ENCODE measurements around the gene OLFM3.

GRCh38 chr1:101781201-101781831 is 215.4 kb downstream of the OLFM3 start:
- TF ChIP-seq ZNF70 (CRISPR knock-in tag; IDR thresholded peaks at IDR 0.05): no peak
- TF ChIP-seq ZC3H10 (CRISPR knock-in tag; IDR thresholded peaks at IDR 0.05): no peak
- TF ChIP-seq, protein P1, sequence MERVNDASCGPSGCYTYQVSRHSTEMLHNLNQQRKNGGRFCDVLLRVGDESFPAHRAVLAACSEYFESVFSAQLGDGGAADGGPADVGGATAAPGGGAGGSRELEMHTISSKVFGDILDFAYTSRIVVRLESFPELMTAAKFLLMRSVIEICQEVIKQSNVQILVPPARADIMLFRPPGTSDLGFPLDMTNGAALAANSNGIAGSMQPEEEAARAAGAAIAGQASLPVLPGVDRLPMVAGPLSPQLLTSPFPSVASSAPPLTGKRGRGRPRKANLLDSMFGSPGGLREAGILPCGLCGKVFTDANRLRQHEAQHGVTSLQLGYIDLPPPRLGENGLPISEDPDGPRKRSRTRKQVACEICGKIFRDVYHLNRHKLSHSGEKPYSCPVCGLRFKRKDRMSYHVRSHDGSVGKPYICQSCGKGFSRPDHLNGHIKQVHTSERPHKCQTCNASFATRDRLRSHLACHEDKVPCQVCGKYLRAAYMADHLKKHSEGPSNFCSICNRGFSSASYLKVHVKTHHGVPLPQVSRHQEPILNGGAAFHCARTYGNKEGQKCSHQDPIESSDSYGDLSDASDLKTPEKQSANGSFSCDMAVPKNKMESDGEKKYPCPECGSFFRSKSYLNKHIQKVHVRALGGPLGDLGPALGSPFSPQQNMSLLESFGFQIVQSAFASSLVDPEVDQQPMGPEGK (CRISPR knock-in tag; IDR thresholded peaks at IDR 0.05; ENCODE audit: borderline replicate concordance): no peak
- TF ChIP-seq BACH2 (CRISPR knock-in tag; IDR thresholded peaks at IDR 0.05; ENCODE audit: borderline replicate concordance): no peak
- no peak for TF ChIP-seq TCF4 (CRISPR knock-in tag; IDR thresholded peaks at IDR 0.05; ENCODE audit: borderline replicate concordance)
- TF ChIP-seq ARNTL (CRISPR knock-in tag; IDR thresholded peaks at IDR 0.05; ENCODE audit: borderline replicate concordance, low read depth): no peak
- TF ChIP-seq, protein P2, sequence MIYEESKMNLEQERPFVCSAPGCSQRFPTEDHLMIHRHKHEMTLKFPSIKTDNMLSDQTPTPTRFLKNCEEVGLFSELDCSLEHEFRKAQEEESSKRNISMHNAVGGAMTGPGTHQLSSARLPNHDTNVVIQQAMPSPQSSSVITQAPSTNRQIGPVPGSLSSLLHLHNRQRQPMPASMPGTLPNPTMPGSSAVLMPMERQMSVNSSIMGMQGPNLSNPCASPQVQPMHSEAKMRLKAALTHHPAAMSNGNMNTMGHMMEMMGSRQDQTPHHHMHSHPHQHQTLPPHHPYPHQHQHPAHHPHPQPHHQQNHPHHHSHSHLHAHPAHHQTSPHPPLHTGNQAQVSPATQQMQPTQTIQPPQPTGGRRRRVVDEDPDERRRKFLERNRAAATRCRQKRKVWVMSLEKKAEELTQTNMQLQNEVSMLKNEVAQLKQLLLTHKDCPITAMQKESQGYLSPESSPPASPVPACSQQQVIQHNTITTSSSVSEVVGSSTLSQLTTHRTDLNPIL (CRISPR knock-in tag; IDR thresholded peaks at IDR 0.05; ENCODE audit: low read depth): no peak
- TF ChIP-seq POU6F1 (CRISPR knock-in tag; IDR thresholded peaks at IDR 0.05; ENCODE audit: borderline replicate concordance, low read depth): no peak
- TF ChIP-seq RARB (CRISPR knock-in tag; IDR thresholded peaks at IDR 0.05): no peak
- no peak for TF ChIP-seq CSRNP3 (CRISPR knock-in tag; IDR thresholded peaks at IDR 0.05)
- TF ChIP-seq SNAI2 (CRISPR knock-in tag; IDR thresholded peaks at IDR 0.05): no peak
- no peak for TF ChIP-seq PPARA (CRISPR knock-in tag; IDR thresholded peaks at IDR 0.05; ENCODE audit: borderline replicate concordance)
- no peak for TF ChIP-seq ZNF8 (CRISPR knock-in tag; IDR thresholded peaks at IDR 0.05)

Measured in SK-N-SH treated with all-trans-retinoic acid at 6 μM for 48 hours (cell line).